Transverse colon (tissue), 4 donors: Measurements from ENCODE around the gene NTMT2. TPM values are rescaled to one million over a fixed set of nuclear protein-coding genes. Genes with fewer than 3 reads are reported as not detected.

ENCODE experiments used
- DNase-seq: peaks from one replicate; pipeline ENCODE4 v3.0.0-alpha.2; 2019
- H3K27ac ChIP-seq, 4 donors: fragments of 200-600 bp; sonication (generic); 2 replicates each; pipeline ENCODE4 v1.5.1; 2016 to 2018; ENCODE audit warnings: inconsistent platforms in 4 of 4
- H3K27me3 ChIP-seq: fragments of 200-600 bp; sonication (generic); 2 replicates; pipeline ENCODE4 v1.5.1; 2017; ENCODE audit warnings: inconsistent platforms
- H3K36me3 ChIP-seq, 4 donors: fragments of 200-600 bp; sonication (generic); 2 replicates each; pipeline ENCODE4 v1.5.1; 2017 to 2019; ENCODE audit warnings: inconsistent platforms in 4 of 4
- H3K4me1 ChIP-seq, 4 donors: fragments of 200-600 bp; sonication (generic); 2 replicates each; pipeline ENCODE4 v1.5.1; 2017 to 2020; ENCODE audit warnings: inconsistent platforms in 4 of 4
- H3K4me3 ChIP-seq, 4 donors: fragments of 200-600 bp; sonication (generic); 1 replicate in 1 of 4; 2 replicates in 3 of 4; pipeline versions ENCODE4 v1.5.1 to v1.6.1; 2017 to 2019; ENCODE audit warnings: inconsistent platforms in 4 of 4
- H3K9me3 ChIP-seq, 2 donors: fragments of 200-600 bp; sonication (generic); 2 replicates each; pipeline ENCODE4 v1.5.1; 2017 to 2019; ENCODE audit warnings: inconsistent platforms in 2 of 2
- CTCF ChIP-seq, 5 experiments: fragments of 200-600 bp in 3 of 5; fragments of 450-650 bp in 2 of 5; sonication (generic) in 3 of 5; IDR thresholded peaks; 1 replicate in 2 of 5; 2 replicates in 3 of 5; pipeline ENCODE4 v1.5.1; 2016 to 2017; ENCODE audit warnings: antibody characterized with exemption in 5 of 5, inconsistent platforms in 3 of 5, mild to moderate bottlenecking in 2 of 5, moderate library complexity in 1 of 5
- EP300 ChIP-seq: sonication (generic); formaldehyde crosslinking; IDR thresholded peaks from one replicate; pipeline ENCODE4 v1.6.1; 2017; ENCODE audit warnings: antibody characterized with exemption, low read depth
- POLR2A ChIP-seq: fragments of 450-650 bp; IDR thresholded peaks from one replicate; pipeline ENCODE4 v1.6.1; 2016; ENCODE audit warnings: antibody characterized with exemption, mild to moderate bottlenecking, moderate library complexity
- POLR2AphosphoS5 ChIP-seq, 3 donors: sonication (generic); formaldehyde crosslinking; IDR thresholded peaks; one replicate each; pipeline ENCODE4 v1.6.1; 2016; ENCODE audit warnings: antibody characterized with exemption in 3 of 3
- WGBS, 2 donors: methylation state at CpG; one replicate each; pipeline ENCODE4 v1.1.5; 2018; ENCODE audit warnings: low coverage in 1 of 2; 5-methylcytosine and 5-hydroxymethylcytosine counted together
- in situ Hi-C, 4 donors: fragments of 200-750 bp; cut with MboI; loops; one replicate each; pipeline versions ENCODE4 v1.15.0 to v1.15.1; 2017; ENCODE audit warnings: low sequenced_read_pairs in 3 of 4, low pct_ligation_motif_present in 1 of 4, low pct_unique_long_range_greater_than_20kb in 1 of 4
- intact Hi-C: fragments of 100-400 bp; cut with DNase I; formaldehyde crosslinking; loops from one replicate; pipeline ENCODE4 v1.15.1; 2023; ENCODE audit warnings: low total_unique reads
- total RNA-seq, 4 donors: library from RNA; depleted of rRNA; stranded (reverse); fragments of >200 nt; gene quantifications; one replicate each; pipeline ENCODE4 v1.1.0, GENCODE V29; 2016

NTMT2 gene
- total RNA-seq, 4 donors from 2014 or later: not detected

DNA sequence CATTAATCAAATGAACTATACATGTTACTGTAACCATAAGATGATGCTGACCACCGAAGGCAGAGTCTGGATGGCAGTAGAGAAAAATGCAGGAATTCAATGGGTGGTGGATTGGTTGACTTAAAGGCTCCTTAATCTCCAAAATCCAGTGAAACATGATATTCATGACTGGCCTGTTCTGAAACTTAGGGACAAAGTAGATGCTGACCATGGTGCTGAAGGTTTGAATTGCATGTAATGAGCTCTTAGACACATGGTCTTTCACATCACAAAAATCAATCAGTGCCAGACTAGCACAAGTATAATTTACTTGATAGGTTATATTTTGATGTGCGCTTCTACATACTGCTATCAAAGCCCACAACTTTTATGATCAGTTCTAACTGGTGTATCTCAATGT is 30.9 kb upstream of the NTMT2 start:
- TF ChIP-seq POLR2A (no peak), EP300 (no peak), POLR2AphosphoS5 (IDR thresholded peaks at IDR 0.05) (no peak), CTCF (IDR thresholded peaks at IDR 0.05) (no peak)
- Histone ChIP-seq H3K4me3 (no peak overlapping the region), H3K4me1 (no peaks in the 10 kb centered on the region), H3K27ac (no peak overlapping the region), H3K36me3 (no peaks in the 10 kb centered on the region), H3K9me3 (no peaks in the 10 kb centered on the region), H3K27me3 (no peaks in the 10 kb centered on the region)
- 59 to 82% methylated on average over 2 of the region's 2 CpGs for WGBS, 2 donors
- no peak for DNase-seq
- in situ Hi-C loops (no loop called here), intact Hi-C loops (no loop called here)

GRCh38 chr1:170122366-170122765 is 23.4 kb upstream of the NTMT2 start:
- in situ Hi-C loops: no loop called here

DNA sequence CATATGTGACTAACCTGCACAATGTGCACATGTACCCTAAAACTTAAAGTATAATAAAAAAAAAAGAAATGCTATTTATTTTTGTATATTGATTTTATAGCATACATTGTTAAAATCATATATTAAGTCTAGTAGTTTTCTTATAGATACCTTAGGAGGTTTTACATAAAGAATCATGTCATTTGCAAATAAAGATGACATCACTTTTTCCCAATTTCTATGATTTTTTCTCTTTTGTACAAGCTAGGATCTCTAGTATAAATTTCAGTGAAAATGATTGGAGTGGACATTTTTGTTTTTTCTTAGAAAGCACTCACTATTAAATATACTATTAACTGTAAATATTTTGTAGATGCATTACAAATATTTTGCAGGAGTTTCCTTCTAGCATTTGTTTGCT is 20.5 kb upstream of the NTMT2 start:
- Histone ChIP-seq H3K27me3 (no peaks in the 10 kb centered on the region), H3K4me1 (no peaks in the 10 kb centered on the region), H3K27ac (no peak overlapping the region), H3K9me3 (no peaks in the 10 kb centered on the region), H3K36me3 (no peaks in the 10 kb centered on the region), H3K4me3 (no peak overlapping the region)
- TF ChIP-seq CTCF (IDR thresholded peaks at IDR 0.05): no peak
- no peak for TF ChIP-seq POLR2AphosphoS5 (IDR thresholded peaks at IDR 0.05)
- TF ChIP-seq POLR2A: no peak
- no peak for TF ChIP-seq EP300
- in situ Hi-C loops (no loop called here), intact Hi-C loops (no loop called here)
- no peak for DNase-seq

More at GRCh38 chr1:170122366-170122765, 23.4 kb upstream of the NTMT2 start:
- H3K27ac ChIP-seq: no peak overlapping the region
- no peak overlapping the region for H3K4me3 ChIP-seq
- 94 to 98% methylated on average over 6 of the region's 6 CpGs for WGBS, 2 donors
- no peaks in the 10 kb centered on the region for H3K9me3 ChIP-seq
- DNase-seq: no peak
- TF ChIP-seq POLR2A (no peak), POLR2AphosphoS5 (IDR thresholded peaks at IDR 0.05) (no peak), CTCF (IDR thresholded peaks at IDR 0.05) (no peak), EP300 (no peak)
- no peaks in the 10 kb centered on the region for H3K36me3 ChIP-seq
- intact Hi-C loops: no loop called here
- H3K4me1 ChIP-seq: no peaks in the 10 kb centered on the region
- no peaks in the 10 kb centered on the region for H3K27me3 ChIP-seq

DNA sequence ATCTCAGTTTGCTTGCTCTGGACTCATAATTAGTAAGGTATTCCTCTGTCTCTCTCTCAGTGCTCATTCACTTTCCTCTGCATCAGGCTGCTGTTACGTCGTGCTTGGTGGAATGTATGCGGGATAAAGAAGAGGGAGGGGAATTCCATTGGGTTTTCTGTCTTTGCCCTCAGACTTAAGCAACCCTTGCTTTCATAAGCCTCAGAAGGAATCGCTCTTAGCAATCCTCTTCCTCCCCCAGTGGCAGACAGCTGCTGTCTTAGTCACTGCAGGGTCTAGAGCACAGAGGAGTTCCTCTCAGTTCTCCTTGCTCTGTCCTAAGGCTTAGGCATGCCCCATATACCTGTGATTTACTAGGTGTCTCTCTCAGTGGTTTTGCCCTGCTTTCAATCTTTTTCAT is 19.1 kb upstream of the NTMT2 start:
- H3K4me3 ChIP-seq: no peak overlapping the region
- TF ChIP-seq CTCF (IDR thresholded peaks at IDR 0.05): no peak
- no peak for TF ChIP-seq POLR2AphosphoS5 (IDR thresholded peaks at IDR 0.05)
- no peak for TF ChIP-seq POLR2A
- no peak for TF ChIP-seq EP300
- 64% methylated on average over 4 of the region's 4 CpGs; no CpG with 5 or more reads in 1 of the 2 donors for WGBS, 2 donors

More for the DNA sequence above, 19.1 kb upstream of the NTMT2 start:
- no peak for DNase-seq
- no peaks in the 10 kb centered on the region for H3K9me3 ChIP-seq
- peaks cover 0 to 4% (median 0%) of the 10 kb centered on the region in 4 donors for H3K4me1 ChIP-seq
- H3K27ac ChIP-seq: no peak overlapping the region
- H3K27me3 ChIP-seq: no peaks in the 10 kb centered on the region
- H3K36me3 ChIP-seq: no peaks in the 10 kb centered on the region
- in situ Hi-C loops (no loop called here), intact Hi-C loops (no loop called here)
